Stimulated activated CD8-positive, alpha-beta memory T cell treated with anti-CD3 and anti-CD28 coated beads, Interleukin-15, amount 100 ng/mL, for 48 hours (primary cell): ENCODE data around the gene ZNF275.
A peak's percentile ranks its signal among the peaks of the same experiment; 100 is the strongest.
"Not testable (repeated sequence)": the region's sequence is repeated elsewhere in the genome, so short reads cannot be mapped to it uniquely, and the experiment has no call there.

Source experiments
- DNase-seq, 2 donors: peaks; one replicate each; pipeline ENCODE4 v3.0.0-alpha.2; 2020; ENCODE audit warnings: low read depth in 2 of 2

ZNF275 gene, protein sequence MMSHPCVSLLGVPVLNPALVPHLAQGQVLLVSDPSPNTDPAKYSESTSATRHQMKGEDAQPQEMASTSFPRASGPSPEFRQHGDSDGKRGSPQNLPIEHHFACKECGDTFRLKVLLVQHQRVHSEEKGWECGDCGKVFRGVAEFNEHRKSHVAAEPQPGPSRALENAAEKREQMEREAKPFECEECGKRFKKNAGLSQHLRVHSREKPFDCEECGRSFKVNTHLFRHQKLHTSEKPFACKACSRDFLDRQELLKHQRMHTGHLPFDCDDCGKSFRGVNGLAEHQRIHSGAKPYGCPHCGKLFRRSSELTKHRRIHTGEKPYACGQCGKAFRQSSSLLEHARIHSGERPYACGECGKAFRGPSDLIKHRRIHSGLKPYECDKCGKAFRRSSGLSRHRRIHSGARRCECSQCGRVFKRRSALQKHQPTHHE

DNA sequence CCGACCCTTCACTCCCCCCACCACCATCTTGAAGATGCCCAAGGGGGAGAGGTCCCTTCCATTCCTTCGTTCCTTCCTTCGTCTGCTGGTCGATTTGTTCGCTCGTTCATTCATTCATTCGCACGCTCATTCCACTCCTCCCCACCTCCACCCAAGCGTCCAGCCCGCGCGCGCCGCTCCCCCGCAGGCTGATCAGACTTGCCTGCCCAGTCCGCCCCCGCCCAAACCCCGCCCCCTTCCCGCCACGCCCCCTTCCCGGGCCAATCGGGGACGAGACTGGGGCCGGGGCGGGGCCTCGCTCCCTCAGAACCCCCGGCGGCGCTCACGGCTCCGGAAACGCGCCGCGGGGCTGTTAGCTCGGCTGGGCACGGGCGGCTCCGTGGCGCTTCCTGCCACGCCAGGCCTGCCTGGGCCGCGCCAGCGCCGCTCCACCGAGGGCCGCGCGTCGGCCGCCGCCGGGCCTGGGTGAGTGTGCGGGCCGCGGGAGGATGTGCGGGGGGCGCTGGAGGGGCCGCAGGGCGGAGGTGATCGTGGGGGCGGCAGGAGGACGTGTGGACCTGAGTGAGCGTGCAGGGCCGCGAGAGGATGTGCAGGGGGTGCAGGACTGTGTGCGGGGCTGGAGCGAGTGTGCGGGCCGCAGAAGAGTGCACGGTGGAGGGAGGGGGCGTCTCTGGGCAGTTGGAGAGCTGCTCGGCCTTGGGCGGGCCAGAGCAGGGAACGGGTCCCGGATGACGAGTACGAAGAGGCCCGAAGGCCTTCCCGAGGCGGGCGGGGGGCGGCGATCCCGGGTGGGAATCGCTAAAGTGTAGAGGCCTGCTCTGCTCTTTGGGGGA, at the start of gene ZNF275:
Gene ZNF275 (plus strand): TSS at position 333 of the 833 bp plus-strand sequence. CDS start 2,527 bp downstream, outside the sequence.
- DNase-seq: peak; percentile 67 to 72

DNA sequence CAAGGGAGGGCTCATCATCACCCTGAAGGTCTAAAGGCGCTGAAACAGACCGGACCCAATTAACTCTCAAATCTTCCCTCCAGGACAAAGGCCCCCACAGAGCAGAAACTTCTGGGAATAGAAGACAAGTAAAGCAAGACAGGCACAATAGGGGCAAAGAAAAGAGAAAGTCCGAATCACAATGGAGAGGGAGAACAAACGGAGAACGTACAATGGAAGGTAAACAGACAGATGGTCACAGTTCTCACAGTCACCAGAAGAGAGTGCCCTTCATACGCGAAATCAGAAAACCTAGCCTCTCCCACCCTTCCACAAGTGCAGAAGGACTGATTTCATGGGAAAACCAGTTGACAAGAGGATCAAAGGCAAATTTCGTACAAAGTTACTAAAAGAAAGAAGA, 48.3 kb upstream of the ZNF275 start:
- DNase-seq: not testable (repeated sequence)

DNA sequence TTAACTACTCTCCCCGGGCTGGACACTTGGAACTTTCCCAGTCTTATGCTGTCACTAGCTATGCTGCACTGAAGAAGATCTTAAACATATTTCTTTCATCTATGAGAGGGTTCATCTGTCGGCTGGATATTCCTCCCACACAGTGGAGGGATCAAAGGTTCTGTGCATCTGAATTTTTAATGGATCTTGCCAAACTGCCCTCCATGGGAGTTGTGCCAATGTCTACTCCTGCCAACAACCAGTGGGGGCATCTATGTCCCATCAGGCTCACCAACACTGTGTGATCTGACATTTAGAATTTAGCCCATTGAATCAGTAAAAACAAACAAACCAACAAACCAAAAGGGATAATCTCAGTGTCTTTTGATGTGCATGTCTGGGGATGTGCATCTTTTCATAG, 45.1 kb upstream of the ZNF275 start:
- DNase-seq: not testable (repeated sequence)

DNA sequence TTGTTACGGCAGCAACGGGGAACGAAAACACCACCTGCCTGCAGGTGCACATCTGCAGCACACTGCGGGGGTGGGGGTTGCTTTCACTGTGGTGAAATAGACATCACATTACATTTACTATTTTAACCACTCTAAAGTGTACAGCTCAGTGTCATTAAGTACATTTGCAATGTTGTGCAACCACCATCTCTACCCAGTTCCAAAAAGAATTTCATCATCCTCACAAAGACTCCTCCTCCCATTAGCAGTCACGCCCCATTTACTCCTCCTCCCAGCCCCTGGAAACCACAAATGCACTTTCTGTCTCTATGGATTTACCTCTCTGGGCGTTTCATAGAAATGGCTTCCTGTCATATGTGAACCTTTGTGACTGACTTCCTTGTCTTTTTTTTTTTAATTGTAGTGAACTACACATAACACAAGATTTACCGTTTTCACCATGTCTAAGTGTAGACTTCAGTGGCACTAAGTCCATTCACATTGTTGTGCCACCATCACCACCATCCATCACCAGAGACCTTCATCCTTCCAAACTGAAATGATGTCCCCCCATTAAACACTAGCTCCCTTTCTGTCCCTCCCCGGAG, 40.4 kb upstream of the ZNF275 start:
- DNase-seq: not testable (repeated sequence)

DNA sequence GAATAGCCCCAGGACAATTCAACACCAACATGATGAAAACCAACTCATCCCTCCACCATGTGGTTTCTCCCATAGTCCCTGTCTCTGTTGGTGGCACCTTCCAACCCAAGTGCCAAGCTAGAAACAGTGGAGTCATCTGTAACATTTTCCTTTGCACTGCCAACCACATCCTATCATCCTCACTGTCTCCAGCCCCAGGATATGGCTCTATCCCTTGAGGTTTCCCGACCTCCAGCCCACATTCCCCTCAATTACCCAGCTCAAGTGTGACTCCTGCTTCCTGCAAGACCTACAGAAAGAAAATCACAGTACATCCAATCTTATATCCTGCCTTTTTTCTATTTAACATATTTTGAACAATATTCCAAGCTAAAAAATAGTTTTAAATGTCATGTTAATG, 36.6 kb upstream of the ZNF275 start:
- no peak for DNase-seq

DNA sequence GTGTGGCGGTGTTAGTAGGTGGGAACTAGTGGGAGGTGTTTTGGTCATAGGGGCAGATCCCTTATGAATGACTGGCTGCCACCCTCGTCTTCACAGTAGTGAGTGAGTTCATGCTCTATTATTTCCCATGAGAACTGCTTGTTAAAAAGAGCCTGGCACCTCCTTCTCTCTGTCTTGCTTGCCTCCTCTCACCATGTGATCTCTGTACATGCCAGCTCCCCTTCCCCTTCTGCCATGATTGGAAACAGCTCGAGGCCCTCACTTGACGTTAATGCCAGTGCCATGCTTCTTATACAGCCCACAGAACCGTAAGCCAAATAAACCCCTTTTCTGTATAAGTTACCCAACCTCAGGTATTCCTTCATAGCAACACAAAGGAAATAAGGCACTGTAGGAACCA, 34.1 kb upstream of the ZNF275 start:
- DNase-seq: no peak

DNA sequence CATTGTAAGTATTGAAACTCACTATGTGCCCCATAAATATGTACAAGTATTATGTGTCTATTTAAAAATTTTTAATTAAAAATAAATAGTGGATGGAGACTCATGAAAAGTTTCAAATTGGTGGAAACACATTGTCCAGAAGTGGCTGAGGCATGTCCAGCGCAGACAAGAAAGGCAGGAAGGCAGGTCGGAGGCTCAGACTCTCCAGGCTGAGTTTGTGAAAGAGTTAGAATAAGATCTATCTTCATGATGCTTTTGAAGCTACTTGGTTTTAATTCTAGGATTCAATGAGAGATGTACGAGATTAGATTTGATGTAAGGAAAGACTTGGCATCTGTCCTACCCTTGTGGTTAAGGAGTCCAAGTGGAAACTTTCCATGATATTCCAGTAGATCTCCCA, 32.2 kb upstream of the ZNF275 start:
- DNase-seq: no peak

DNA sequence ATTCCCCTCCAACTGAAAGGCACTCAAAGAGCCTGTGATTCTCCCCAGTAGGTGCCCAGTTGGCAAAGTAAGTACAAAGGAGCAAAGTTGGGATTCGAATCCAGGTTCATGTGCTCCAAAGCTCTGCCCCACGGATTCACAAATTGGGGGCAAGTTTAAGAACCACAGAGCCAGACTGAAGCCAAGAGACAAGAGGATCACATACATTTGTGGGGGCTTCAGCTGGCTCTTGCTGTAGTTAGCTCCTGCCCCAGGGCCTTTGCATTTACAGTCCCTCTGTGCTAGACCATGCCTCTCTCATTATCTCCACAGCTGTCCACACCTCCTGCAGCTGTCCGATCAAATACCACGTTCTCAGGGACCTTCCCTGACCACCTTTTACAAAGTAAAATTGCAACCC, 31.2 kb upstream of the ZNF275 start:
- DNase-seq: no peak

DNA sequence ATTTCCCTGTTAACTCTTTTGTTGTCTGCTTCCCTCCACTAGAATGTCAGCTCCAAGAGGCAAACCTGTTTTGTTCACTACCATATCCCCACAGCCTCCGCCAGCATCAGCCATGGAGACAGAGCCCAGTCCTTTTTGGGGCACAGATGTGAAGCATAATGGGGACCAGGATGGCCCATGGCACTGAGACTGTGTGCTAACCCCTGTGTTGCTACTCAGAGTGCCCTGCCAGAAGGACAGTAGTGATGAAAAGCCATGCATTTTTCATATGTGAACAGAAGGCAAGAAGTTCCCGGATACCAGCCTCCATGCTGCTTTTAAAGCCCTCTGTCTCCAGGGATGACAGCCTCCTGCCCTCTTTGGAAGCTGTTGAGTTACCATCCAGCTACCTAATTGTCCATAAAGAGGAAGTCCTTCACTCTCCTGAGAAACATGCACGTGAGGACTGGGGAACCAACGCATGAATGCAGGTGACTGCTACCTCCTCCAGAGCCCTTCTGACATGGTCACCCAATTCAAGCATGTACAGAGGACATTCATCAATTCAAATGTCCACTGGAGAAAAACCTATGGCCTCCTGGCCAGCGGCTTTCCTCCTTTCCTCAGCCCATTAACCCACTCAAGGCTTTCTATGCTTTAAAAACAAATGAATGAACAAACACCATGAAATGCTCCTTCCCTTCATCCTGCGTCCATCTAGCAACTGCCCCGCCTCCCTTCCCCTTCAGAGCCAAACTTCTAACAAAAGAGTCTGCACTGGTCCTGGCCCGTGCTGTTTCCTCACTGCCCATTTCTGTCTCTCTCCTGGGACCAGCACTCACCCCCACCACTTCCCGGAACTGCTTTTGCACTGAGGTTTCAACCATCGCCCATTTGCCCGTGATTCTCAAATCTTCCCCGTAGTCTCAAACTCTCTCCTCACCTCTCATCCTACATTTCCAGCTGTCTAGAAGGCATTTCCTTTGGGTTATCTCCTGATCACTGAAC, 30.4 kb upstream of the ZNF275 start:
- no peak for DNase-seq

DNA sequence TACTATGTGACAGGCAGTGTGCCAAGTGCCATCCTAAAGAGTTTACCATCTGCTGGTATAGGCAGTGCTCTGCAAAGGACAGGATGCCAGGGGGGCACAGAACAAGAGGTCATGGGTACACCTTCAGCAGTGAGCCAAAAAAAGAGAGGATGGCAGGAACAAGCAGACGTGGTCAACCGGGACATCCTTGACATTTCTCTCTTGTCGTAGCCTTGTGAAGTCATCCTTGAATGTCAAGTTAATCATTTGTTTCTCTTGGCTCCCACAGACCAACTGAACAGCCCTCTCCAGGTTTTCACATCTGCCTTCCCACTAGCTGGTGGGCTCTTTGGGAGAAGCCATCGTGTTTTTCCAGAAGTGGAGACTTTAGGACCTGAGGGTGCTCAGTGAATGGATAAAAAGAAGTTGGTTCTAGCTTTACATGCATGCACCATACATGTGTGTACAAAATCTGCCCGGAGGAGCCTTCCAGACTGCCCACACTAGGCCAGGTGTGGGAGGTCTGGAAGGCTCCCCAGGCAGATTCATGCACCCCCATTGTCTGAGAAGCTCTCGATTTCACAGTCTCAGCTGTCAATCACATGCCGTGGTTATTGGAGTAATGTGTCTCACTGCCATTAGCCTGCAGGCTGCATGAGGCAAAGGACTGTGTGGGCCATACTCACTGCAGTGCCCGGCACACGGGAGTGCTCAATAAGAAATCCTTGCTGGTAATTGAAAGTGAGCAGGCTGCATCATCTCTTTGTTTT, 28.8 kb upstream of the ZNF275 start:
- DNase-seq: no peak

DNA sequence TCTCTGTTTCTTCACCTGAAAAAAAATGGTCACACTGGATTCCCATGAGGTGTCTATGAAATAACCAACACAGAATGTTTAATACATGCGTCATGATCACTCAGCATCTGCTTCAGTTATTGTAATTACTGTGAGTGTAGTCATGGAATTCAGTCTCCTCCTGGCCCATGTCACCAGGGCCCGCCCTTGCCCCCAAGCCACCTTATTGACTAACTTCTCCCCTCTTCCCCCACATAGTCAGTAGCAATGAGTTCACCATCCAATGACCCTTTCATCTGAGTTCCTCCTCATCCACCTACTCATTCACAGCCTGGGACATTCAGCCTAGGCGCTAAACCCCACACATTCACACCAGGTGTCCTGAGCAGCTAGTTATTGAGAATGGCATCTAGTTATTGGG, 28.0 kb upstream of the ZNF275 start:
- DNase-seq: no peak

DNA sequence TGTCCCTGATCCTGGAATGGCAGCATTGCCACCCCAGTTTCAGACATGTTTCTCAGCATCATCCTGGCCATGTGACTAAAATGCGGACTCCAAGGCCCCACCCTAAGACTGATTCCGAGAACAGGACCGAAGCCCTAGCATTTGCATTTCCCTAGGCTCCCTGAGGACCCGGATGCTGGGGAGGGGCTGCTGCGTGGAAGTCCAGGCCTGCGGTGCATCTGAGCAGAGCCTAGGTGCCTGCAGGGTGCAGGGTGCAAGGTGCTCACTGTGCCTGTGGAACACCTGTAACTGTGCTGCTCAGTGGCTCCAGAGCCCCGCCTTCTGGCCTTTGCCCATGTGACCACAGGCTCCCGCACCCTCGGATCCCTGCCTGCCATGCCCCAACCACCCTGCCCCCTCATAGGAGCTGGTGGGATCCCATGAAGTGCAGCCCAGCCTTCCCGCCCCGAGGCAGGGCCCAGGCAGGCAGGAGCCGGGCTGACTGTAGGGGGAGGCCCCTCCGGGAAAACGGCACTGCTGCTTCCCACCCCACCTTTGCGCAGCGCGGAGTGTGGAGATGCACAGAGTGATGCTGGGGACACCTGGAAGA, 27.3 kb upstream of the ZNF275 start:
- no peak for DNase-seq

DNA sequence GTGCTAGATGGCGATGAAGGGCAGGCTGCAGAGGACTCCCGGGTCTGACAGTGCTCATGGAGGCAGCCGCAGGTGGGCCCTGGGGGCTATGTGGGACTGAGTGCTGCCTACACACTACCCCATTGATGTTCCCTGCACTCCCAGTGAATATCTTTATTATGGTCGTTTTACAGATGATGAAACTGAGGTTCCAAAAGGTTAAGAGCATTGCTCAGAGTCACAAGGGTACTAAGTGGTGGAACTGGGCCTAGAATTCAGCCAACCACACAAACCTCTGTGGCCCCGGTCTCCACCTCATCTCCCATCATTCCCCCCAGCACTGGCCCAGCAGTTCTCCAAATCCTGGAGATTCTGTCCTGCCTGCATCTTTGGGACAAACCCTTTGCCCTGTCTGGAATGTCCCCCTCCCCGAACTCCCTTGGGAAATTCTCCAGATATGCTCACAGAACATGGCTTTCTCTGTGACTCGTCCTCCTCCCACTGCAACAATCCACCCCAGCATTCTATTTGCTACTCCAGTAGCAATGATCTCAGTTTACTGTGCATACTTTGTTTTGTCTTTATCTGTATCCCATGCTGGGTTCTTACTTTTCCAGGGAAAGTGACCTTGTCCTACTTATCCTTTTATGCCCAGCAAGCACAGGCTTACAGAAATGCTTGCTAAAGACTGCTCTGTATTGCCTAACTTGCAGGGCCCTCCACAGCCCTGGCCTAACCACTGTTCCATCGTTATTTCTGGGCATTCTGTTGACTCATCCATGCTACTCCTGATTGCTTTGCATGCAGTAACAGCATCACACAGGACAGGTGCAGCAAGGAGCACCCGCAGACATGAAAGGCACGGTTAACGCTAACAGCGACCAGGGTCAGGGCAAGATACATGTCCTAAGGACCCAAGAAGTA, 26.4 kb upstream of the ZNF275 start:
- no peak for DNase-seq

DNA sequence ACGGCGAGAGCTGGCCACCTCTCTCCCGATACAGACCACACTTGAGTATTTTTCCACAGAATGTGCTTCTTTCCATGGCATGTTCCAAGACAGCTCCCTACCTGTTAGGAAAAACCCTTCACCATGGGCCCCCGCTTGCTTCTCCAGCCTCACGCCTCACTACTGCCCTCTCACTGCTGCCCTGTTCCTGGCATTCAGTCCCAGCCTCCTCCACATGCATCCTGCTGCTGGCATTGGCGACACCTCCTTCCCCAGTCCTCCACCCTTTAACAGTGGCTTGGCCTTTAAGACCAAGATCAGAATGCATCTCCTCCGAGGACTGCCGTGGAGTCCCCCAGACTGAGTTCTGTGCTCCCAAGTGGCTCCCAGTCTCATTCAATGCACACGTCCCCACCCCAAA, 23.1 kb upstream of the ZNF275 start:
- DNase-seq: no peak

DNA sequence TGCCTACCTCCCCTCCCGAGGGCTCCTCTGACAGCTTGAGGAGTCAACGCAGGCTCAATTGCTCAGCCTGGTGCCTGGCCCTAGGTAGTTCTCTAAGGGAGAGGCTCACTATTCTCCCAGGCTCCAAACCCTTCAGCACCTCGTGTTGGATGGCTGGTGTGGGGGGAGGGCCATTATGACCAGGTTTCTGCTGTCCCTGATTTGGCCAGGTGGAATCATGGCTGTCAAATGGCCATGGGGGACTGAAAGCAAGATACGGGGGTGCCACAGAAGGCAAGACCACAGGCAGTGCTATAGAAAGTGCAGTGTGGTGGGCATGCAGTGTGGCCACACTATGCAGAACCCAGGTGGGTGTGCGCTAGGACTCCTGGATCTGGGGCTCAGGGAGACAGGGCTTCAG, 21.9 kb upstream of the ZNF275 start:
- DNase-seq: no peak

DNA sequence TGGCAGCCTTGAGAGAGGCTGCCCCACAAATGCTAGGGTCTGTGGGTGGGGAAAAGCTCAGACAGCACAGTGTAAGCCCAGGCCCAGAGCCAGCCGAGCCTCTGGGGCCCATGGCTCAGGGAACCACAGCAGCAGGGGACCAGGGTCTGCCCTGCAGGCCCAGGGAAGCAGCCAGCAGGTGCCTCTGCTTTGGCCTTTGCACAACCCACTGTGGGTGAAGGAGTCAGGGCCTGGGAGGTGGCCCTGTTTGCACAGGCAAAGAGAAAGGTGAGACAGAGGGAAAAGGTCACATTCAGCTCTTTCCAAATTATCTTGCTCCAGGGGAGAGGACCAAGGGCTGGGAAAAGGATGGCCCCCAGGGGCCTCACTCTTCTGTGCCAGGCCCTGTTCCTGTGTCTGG, 21.1 kb upstream of the ZNF275 start:
- DNase-seq: no peak

DNA sequence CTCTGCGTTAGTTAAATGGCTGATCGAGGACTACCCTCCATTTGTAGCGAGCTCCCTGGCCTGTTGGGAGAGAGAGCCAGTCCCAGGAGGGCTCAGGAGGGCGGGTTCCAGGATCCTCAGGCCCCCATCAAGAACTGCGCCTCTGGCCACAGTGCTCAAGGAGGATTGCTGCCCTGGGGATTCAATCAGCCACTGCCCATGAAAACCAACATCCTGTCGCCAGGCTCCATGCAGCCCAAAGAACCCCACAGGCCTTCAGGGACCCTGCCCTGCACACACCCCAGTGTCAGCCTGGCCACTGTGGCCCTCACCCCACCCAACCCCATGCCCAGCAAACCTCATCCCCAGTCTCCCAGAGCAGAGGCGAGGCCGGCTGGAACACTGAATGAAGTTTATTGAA, 16.6 kb upstream of the ZNF275 start:
- DNase-seq: no peak

DNA sequence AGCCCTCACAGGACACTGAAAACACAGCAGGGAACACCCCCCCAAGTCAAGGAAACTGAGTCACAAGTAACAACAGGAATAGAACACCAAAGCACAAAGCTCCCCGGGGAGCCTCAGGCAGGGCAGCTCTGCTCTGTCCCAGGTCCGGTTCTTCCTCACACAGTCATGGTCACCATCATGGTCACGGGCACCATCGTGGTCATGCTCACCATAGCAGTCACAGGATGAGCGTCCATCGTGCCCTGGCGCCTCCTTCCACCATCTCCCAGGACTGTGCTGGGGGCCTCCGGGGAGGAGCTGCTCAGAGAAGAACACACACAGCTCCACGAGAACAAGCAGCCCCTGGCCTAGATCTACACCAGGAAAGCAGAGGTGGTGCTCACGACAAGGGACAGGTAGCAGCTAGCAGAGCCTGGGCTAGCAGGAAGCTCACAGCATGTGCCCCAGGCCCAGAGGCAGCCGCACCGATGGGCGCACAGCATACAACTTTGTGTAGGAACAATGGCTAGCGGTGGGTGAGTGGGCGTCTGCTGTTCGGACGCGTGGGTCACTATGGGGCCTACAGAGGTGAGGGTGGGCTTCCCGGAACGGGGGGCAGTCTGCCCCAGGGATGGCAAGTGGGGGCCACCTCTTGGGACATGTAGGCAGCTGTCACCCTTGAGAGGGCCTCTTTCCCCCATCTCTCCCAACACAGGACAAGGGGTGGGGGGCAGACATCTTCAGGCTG, 15.8 kb upstream of the ZNF275 start:
- no peak for DNase-seq

DNA sequence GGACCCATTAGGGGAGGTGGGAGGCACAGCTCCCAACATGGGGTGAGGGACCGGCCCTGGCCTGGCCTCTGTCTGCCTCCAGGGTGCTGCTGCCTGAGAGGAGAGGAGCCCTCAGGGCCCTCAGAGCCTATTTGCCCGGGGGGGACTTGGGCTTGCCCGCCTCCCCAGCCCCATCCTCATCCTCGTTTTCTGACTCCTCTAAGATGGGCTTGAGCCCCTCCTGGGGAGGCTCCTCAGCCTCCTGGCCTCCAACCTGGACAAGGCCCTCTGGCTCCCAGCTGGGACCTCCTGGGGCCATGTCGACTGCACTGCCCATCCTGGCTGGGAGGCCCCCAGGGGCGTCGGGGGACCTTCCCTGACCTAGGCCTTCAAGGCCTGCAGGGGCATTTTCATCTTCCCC, 15.1 kb upstream of the ZNF275 start:
- DNase-seq: no peak
